NT2/D1 (cell line): ENCODE results near the gene HSPA12B.

Experiments
- YY1 ChIP-seq: IDR thresholded peaks from 2 replicates; pipeline ENCODE4 v1.6.1; 2011; ENCODE audit not compliant: insufficient read length, insufficient read depth
- ZNF274 ChIP-seq: IDR thresholded peaks from 2 replicates; pipeline ENCODE4 v1.6.1; 2011; ENCODE audit warnings: mild to moderate bottlenecking, low read depth, low read length

DNA sequence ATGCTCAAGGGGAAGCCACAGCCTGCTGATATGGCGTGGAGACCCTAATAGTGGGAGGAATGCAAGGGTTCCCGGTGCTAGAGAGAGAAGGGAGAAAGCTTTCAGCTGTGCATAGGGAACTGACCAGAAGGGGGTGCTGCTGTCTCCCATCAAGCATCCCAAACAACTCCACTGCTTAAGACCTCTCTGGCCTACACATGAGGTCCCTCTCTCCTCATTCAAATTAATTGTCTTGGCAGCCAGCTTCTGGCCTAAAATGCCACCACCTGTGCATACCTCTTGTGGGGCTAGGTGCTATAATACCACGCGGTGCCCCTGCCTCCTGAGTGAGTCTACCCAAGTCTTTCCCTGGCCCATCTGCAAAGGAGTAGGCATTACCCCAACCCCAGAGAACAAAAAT lies 20.6 kb downstream of the HSPA12B start:
- TF ChIP-seq ZNF274 (no peak), YY1 (no peak)
